HG03342 (cell line): ENCODE measurements around the gene MRI1.
"Not testable (repeated sequence)": the region's sequence is repeated elsewhere in the genome, so short reads cannot be mapped to it uniquely, and the experiment has no call there.

Experiments
- ATAC-seq: cut with Tn5 transposase; IDR thresholded peaks from one replicate; pipeline ENCODE4 v1.9.1; 2021; ENCODE audit warnings: mild to moderate bottlenecking, moderate library complexity; ENCODE audit not compliant: unreplicated experiment

MRI1 gene

DNA sequence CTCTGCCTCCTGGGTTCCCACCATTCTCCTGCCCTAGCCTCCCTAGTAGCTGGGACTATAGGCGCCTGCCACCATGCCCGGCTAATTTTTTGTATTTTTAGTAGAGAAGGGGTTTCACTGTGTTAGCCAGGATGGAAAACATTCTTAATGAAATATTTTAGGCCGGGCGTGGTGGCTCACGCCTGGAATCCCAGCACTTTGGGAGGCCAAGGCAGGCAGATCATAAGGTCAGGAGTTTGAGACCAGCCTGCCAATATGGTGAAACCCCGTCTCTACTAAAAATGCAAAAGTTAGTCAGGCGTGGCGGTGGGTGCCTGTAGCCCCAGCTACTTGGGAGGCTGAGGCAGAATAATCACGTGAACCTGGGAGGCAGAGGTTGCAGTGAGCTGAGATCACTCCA is 29.0 kb downstream of the MRI1 start:
- ATAC-seq = not testable (repeated sequence)

DNA sequence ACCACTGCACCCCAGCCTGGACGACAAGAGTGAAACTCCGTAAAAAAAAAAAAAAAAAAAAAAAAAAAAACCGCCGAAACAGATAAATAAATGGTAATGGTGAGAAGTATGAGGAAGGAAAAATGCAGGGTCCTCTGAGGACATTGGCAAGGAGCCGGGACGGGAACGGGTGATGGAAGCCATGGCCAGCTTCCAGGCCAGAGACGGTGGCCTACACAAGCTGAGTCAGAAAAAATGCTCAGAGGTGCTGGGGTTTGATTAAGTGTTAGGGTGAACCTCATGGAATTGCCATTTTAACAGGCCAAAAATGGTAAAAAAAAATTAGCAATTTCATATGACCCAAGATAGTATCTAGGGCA is 30.1 kb downstream of the MRI1 start:
- ATAC-seq = no peak

DNA sequence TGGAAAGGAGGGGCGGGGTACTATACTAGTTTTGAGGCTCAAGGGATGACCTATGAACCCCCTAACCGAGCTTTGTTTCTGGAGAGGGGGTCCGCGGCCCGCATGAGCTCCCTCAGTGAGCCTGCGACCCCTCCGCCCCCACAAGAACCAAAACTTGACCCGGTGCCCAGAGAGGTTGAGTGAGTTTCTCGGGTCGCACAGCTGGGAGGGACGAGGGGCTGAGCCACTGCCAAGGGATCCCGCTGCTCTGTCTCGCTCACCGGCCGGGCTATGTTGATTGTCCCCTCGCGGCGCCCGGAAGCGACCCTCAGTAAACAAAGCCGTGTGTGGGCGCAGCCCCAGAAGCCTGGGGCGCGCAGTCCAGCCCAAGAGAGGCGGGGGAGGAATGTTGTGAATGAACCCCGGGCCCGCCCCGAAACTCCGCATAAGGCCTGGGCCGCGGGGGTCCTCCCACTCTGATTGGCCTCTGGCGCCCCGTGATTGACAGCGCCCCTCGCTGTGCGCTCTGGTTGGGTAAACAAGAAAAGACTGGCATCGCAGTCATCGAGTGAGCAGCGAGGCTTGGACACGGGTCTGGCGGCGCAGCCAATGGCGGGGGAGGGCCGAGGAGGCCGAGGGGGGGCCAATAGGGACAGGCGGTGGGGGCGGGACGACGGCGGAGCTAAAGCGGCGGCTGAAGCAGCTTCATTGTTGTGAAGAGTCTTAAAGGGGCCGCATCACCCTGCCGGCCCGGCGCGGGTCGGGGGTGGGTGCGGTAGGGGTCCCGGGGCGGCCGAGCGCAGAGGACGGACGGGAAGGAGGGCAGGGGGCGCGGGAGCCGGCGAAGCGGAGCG is 30.7 kb downstream of the MRI1 start, which contains the start of gene ZSWIM4:
Gene ZSWIM4, plus strand, starts transcription at position 687 of the 833 bp plus-strand sequence. CDS start 206 bp downstream, outside the sequence.
- peak; percentile 89 for ATAC-seq

DNA sequence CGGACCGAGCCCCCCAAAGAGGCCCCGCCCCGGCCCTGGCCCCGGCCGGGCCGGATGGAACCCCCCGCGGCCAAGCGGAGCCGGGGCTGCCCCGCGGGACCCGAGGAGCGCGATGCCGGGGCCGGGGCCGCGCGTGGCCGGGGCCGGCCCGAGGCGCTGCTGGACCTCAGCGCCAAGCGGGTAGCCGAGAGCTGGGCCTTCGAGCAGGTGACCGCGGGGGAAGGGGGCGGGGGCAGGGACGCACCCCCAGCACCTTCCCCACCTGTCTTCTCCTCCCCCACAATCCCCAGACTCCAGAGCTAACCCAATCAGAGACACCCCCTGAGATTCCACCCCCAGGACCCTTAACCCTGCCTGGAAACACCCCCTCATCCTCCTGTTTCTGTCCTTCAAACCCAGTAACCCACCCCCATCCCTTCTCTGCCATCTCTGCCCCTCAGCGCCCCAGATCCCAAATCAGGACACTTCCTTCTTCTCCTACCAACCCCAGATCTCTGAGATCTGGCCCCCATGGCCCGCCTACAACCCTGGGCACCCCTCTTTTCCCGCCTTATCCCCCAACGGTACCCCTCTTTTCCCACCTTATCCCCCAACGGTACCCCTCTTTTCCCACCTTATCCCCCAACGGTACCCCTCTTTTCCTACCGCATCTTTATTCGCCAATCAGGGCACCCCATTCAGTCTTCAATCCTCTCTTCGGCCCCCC is 31.4 kb downstream of the MRI1 start:
- ATAC-seq = peak; percentile 38

DNA sequence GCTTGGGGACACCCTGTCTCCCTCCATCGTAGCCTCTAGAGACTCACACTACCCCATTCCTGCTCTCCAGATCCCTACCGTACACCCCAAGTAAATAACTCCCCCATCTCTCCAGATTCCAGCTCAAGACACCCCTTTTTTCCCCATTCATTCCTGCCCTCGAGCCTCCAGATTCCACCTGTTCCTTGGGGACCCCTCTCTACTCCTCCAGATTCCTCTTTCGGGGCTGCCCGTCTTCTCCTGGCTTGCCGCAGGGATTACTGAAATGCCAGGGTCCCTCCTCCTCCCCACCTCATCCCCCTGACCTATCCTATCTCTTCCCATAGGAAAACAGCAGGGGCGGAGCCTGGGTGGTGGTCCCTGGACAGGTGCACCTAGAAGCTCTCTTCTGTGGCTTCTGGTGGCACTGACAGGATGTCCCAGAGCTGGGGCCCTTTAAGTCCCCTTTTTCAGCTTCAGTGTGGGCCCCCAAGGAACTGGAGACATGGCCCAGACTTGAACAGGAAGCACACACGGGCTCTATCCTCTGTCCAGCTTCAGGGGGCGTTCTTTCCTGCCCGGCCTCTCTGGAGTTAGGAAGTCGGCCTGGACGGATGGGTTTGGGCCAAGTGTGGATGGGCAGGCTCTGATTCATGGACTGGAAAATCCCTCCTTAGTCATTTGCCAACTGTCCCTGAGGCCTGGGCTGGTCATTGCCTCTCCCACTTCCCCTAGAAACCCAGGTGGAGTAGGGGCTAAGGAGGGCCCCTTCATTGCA is 32.2 kb downstream of the MRI1 start:
- no peak for ATAC-seq

DNA sequence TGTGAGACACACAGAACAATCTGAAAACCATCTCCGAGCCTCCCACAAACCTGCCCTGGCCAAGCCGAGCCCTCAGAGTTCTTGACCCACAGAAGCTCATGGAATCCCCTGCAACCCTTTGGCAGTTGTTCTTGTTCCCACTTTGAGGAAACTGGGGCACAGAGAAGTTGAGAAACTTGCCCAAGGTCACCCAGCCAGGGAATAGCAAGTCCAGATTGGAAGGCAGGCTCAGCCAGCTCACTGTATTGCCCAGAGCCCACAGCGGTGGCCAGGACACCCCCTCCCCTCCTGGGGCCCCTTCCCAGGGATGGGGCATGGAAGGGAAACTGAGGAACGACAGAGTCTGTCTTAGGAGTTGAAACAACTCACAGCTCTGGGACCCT is 32.7 kb downstream of the MRI1 start:
- no peak for ATAC-seq

DNA sequence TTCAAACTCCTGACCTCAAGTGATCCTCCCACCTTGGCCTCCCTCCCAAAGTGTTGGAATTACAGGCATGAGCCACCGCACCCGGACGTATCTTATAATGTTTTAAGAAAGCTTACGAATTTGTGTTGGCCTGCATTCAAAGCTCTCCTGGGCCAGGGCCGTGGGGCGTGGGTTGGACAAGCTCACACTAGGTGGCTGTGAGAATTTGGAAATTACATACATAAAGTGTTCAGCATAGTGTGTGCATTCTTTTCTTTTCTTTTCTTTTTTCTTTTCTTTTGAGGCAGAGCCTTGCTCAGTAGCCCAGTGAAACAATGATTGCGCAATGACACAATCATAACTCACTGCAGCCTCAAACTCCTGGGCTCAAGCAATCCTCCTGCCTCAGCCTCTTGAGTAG is 33.5 kb downstream of the MRI1 start:
- no peak for ATAC-seq

DNA sequence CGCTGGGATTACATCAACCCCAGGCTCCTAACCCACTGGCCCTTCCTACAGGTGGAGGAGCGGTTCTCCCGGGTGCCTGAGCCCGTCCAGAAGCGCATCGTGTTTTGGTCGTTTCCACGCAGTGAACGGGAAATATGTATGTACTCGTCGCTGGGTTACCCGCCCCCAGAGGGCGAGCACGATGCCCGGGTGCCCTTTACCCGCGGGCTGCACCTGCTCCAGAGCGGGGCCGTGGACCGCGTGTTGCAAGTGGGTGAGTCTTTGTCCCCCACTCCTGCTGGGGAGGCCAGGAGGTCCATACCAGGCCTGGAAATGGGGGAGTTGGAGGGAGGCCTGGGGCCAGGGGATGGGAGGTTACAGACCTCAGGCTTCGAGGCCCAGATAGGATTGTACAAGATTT is 35.3 kb downstream of the MRI1 start:
- ATAC-seq = no peak

DNA sequence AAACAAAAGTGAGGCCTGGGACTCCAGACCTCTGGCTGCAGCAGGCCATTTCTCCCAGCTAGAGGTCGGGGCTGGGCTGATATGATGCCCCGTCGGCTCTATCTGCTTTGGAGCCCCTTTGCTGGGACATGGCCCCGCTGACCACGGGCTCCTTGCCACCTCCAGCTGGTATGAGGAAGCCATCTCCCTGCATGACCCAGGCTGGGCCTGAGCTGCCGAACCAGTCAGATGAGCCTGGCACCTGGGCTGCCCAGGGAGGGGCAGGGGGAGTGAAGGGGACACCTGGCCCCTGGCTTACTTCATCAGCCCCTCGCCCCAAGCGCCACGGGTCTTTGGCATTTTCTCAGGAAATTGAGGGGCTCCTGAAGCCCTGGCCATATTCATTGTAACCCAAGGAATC is 38.7 kb downstream of the MRI1 start:
- no peak for ATAC-seq

DNA sequence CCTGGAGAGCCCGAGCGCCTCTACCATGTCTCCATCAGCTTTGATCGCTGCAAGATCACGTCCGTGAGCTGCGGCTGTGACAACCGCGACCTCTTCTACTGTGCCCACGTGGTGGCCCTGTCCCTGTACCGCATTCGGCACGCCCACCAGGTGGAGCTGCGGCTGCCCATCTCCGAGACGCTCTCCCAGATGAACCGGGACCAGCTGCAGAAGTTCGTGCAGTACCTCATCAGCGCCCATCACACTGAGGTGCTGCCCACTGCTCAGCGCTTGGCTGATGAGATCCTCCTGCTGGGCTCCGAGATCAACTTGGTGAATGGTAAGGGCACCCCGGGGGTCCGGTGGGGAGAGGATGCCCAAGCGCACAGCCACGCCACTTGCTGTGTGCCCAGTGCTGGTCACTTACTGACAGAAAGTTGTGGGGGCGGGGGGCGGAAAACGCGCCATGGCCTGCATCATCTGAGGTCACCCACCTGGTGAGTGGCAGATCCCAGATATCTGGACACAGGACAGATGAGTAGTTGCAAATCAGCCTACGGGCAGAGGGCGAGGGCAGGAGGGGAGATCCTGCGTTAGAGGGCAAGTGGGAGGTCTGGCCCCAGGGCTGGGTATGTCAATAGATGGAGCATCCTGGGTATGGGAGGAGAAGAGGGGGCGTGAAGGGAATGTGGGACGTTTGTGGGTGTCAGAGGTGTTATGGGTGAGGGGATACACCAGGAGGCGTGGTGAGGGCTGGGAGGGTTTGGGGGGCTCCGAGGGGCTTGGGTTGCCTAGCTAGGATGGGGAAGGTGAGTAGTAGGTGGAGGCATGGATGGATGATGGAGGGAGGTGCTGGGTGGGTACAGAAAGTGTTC is 40.7 kb downstream of the MRI1 start:
- ATAC-seq = no peak

DNA sequence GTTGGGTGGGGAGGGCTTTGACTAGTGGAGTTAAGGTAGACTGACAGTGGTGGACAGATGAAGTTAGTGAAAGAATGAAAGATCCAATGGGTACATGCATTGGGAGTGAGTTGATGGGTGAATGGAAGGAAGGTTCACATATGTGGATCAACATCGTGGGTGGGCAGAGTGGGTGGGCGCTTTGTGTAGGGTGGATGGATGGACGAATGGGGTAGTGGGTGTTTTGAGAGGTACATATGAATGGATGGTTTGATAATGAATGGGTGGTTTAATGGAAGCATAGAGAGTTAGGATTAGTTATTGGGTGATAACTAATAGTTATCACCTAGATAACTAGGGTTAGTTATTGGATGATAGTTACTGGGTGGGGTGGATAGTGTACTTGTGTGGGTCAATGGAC is 42.4 kb downstream of the MRI1 start:
- no peak for ATAC-seq

DNA sequence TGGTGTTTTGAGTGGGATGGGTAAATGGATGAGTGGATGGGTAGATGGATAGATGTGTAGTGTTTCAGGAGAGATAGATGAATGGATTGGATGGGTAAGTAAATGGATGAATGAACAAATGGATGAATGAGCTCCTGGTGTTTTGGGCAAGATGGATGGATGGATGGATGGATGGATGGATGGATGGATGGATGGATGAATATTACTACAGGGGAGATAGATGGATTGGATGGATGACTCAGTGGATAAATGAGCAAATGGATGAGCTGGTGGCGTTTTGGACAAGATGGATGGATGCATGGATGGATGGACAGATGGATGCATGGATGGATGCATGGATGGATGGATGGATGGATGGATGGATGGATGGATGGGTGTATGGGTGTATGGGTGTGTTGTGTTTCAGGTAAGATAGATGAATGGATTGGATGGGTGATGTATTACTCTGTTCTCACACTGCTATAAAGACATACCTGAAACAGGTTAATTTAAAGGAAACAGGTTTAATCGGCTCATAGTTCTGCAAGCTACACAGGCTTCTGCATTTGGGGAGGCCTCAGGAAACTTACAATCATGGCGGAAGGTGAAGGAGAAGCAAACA is 43.2 kb downstream of the MRI1 start:
- ATAC-seq = no peak

DNA sequence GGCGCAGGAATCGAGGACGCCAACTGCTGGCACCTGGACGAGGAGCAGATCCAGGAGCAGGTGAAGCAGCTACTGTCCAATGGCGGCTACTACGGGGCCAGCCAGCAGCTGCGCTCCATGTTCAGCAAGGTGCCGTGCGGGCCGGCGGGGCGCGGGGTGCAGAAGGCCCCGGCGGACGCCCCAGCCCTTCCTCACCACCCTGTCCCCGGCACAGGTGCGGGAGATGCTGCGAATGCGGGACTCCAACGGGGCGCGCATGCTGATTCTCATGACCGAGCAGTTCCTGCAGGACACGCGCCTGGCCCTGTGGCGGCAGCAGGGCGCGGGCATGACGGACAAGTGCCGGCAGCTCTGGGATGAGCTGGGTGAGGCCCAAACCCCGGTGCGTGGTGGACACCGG is 44.5 kb downstream of the MRI1 start:
- no peak for ATAC-seq

DNA sequence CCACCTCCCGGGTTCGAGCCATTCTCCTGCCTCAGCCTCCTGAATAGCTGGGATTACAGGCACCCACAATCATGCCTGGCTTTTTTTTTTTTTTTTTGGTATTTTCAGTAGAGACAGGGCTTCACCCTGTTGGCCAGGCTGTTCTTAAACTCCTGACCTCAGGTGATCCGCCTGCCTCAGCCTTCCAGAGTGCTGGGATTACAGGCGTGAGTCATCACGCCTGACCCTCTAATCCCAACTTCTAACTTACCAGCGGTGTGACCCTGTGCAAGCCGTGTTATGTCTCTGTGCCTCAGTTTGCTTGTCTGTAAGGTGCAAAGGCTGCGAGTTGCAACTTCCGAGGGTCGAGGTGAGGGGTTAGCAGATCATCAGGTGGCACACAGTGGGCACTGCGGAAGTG is 48.2 kb downstream of the MRI1 start:
- no peak for ATAC-seq

DNA sequence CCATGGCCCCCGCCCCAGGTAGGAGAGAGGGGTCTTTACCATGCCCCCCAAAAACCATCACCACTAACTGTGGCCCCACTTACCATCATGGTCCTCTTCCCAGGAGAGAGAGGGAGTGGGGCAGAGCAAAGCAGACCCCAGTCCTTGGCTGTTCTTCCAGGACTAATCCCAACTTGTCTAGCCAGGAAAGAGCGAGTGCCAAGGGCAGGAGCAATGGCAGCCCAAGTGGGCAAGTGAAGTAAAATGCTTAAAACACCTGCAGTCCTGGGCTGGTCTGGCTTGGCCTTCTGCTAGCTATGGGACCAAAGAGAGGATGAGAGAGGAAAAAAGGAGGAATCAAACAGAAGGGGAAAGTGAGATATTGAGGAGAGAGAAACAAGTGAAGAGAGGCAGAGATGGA is 48.8 kb downstream of the MRI1 start:
- ATAC-seq = no peak

DNA sequence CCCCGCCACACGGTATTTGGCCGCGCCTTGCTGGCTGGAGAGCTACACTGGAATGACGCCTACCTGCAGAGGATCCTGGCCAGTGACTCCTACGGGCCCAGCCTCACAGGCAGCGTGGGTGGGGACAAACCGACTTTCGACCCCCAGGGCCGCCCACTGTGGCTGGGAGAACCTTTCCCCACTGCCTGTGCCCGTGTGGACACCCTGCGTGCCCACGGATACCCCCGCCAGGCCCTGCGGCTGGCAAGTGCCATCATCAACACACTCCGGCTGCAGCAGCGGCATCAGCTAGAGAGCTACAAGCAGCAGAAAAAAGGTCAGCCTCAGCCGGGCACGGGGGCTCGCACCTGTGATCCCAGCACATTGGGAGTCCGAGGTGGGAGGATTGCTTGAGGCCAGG is 50.2 kb downstream of the MRI1 start:
- ATAC-seq = no peak

DNA sequence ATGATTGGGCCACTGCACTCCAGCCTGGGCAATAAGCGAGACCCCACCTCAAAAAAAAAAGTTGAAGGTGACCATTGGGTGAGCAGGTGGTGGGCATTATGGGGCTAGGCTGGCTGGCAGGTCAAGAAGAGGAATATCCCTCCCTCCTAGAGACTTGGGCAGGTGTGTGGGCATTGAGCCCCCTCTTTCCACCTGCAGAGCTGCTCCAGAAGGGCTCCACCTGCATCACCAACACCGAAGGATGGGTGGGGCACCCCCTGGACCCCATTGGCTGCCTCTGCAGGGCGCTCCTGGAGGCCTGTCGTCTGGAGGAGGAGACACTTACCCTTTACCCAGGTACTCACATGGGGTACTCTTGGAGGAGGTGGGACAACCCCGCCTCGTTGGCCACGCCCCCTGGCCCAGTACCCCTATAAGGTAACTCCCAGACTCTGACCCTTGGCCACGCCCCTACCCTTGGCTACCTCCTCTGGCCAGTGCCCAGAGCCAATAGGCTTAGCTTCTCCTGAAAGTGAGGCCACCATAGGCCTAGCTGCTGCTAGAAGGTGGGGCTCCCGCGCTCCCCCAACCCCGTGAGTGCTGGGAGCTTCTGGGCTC is 52.8 kb downstream of the MRI1 start:
- no peak for ATAC-seq

DNA sequence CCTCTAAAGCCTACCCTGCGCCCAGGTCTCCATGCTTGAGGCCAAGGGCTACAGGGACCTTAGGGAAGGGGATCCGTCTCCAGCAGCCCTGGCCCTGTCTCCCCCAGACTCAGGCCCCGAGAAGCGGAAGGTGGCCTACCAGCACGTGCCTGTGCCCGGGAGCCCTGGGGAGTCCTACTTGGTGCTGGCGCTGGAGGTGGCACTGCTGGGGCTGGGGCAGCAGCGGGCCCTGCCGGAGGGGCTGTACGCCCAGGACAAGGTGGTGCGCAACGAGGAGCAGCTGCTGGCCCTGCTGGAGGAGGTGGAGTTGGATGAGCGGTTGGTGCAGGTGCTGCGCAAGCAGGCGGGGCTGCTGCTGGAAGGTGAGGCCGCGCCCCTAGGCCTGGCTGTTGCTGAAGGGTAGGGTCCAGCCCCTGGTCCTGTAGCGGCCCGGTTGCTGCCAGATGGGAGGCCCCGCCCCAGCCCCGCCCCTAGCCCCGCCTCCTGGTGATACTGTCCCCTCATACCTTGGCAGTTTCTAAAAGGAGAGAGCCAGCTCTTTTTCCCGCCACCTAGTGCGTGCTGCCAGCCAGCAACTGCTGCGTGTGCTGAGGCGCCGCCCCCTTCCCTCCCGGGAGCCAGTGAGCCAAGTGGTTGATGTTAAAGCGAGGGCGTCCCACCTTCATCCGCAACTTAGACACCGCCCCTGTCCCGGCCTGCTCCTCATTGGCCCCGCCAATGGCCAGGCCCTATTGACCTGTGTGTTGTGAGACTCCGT is 53.5 kb downstream of the MRI1 start:
- no peak for ATAC-seq

DNA sequence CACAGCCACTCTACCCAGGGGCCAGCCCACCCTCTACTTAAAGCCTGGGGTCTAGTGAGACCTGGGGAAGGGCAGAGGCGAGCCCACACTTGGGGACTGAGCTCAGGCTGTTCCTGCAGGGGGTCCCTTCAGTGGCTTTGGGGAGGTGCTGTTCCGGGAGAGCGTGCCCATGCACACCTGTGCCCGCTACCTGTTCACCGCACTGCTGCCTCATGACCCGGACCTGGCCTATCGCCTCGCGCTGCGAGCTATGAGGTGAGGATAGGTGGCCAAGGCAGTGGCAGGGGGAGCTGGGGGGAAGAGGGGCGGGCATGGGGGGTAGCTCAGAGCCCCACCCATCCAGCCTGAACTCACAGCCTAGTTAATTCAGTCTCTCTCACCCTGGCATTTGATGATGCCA is 54.9 kb downstream of the MRI1 start:
- ATAC-seq = no peak
